ENCODE measurements around the gene STAT4.

The STAT4 gene

DNA sequence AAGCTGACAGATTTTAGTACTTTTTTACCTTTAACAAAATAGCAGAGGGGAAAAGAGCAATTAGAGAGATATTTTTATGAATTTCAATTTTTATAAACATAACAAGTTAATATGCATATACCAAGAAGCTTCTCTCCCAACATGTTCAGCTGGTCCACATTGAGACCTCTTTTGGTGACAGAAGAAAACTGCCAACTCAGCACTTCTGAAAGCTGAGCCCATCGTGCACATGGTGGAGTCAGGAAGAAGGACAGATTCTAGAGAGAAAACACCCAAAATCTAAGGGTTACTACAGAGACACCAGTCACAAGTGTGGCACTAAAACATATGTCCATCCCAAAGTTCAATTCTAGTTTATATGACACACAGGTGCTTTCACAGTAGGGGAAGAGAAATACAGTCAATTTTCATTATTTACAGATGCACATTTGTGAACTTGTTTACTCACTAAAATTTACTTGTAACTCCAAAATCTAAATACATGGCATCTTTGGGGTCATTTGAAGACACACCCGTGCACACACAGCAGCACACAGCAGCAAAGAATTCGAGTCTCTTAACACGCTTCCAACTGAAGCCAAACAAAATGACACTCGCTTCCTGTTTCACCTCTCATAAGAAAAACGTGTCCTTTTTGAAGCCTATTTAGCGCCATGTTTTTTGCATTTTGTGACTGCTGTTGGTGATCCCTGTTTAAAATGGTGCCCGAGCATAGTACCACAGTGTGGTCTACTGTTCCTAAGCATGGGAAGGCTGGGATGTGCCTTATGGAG lies 168.3 kb downstream of the STAT4 start:
- TF ChIP-seq, protein P1, sequence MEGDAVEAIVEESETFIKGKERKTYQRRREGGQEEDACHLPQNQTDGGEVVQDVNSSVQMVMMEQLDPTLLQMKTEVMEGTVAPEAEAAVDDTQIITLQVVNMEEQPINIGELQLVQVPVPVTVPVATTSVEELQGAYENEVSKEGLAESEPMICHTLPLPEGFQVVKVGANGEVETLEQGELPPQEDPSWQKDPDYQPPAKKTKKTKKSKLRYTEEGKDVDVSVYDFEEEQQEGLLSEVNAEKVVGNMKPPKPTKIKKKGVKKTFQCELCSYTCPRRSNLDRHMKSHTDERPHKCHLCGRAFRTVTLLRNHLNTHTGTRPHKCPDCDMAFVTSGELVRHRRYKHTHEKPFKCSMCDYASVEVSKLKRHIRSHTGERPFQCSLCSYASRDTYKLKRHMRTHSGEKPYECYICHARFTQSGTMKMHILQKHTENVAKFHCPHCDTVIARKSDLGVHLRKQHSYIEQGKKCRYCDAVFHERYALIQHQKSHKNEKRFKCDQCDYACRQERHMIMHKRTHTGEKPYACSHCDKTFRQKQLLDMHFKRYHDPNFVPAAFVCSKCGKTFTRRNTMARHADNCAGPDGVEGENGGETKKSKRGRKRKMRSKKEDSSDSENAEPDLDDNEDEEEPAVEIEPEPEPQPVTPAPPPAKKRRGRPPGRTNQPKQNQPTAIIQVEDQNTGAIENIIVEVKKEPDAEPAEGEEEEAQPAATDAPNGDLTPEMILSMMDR (IDR thresholded peaks at IDR 0.05; ENCODE audit: low read depth, low read length, missing control alignments) = no peak
- no peak overlapping the region for H3K4me3 ChIP-seq (replicated peaks; ENCODE audit: low read depth, low read length)
- DNase-seq (ENCODE audit: extremely low read depth, low read depth) = no peak

DNA sequence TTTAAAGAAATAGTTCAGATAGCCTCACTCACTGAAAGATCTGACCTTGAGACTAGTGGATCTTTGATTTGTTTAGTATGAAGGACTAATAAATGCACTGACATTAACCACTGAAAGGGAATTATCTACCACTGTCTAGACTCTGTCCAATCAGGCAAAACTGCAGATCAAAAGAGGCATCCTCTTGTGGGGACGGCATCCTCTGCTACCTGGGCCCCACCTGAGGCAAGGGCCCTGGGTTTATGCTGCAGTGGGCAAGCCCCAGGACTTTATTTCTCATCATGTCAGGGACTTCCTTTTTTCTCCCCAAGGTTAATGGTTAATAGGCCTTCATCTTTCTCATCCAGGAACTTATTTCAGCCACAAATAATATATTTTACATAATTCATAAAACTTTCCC lies 169.1 kb downstream of the STAT4 start:
- TF ChIP-seq, protein P1 (IDR thresholded peaks at IDR 0.05; ENCODE audit: low read depth, low read length, missing control alignments) = no peak
- H3K4me3 ChIP-seq (replicated peaks; ENCODE audit: low read depth, low read length) = no peak overlapping the region
- DNase-seq (ENCODE audit: extremely low read depth, low read depth) = no peak

DNA sequence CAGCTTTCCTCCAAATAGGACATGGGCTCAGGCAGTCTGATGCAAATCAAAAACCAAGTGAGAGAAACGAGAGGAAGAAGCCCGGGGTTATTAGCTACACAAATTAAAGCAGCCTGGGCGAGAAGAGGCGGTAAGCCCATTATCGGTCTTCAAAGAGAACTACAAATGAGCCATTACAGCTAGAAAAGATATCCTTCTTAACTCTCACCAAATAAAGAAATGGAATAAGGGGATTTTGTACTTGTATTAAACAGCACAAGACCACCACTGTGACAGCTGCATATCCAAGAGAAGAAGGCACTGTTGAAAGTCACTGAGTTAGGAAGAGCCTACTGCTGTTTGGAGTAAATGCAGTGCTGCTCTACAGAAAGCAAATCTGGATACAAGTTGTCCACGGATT lies 169.5 kb downstream of the STAT4 start:
- DNase-seq (ENCODE audit: extremely low read depth, low read depth) = no peak
- TF ChIP-seq, protein P1 (IDR thresholded peaks at IDR 0.05; ENCODE audit: low read depth, low read length, missing control alignments) = no peak
- H3K4me3 ChIP-seq (replicated peaks; ENCODE audit: low read depth, low read length) = no peak overlapping the region

DNA sequence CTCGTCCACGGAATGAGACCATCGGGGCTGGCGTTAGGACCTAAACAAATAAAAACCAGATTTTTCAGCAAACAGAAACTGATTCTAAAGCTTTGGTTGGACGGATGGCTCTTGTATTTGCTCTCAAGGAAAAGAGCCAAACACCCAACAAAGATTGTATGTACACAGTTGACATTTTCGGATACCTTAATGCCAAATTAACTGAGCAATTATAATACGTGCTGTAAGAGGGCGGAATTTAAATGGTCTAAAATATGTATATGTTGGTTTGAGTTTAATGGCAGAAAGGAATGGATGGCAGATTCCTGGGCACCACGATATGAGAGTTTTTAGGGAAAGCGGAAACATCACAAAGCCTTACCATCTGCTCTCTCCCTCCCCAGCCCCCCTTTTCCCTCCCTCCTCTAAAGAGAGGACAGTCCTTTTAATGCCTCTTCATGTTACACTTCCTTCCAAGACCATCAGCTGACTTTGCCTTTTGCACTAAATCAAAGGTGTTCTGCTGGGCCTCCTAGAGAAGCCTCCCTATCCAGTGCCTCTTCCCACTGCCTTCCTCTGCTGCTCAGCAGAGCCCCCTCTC lies 170.1 kb downstream of the STAT4 start:
- no peak for DNase-seq (ENCODE audit: extremely low read depth, low read depth)
- no peak overlapping the region for H3K4me3 ChIP-seq (replicated peaks; ENCODE audit: low read depth, low read length)
- TF ChIP-seq, protein P1 (IDR thresholded peaks at IDR 0.05; ENCODE audit: low read depth, low read length, missing control alignments) = no peak

DNA sequence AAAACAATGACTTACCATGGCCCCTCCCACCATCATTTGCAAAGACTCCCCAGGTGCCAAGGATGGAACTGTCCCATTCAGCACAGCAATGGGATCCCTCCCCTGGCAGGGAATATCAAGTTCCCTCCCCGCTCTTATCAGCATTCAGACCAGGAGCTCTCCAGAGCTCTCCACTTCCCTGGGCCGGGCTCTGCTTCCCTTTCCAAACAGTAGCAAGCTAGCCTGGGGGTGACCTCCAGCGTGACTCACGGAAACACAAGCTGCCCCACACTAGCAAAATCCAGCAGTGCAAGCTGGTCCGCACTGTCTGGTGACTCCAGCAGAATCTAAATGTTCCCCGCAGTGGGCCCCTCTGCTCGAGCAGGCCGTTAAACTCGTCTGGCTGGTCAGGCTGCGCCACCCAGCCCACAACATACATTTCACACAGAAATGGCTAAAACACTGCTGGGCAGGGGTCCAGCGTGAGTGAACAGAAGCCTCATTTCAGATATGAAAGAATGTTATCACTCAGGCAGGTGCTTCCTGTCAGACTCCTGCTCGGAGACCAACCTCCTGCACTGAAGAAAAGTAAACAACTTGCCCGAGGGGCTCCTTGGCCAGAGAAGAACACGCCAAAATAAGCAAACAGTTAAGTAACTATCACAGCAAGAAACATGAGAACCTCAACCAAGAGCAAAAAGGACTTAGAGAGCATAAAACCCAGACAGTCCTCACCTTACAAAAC lies 170.7 kb downstream of the STAT4 start:
- TF ChIP-seq, protein P1 (IDR thresholded peaks at IDR 0.05; ENCODE audit: low read depth, low read length, missing control alignments) = no peak
- no peak overlapping the region for H3K4me3 ChIP-seq (replicated peaks; ENCODE audit: low read depth, low read length)
- DNase-seq (ENCODE audit: extremely low read depth, low read depth) = no peak

Data from HFF-Myc (cell line).